Body of pancreas (tissue), 4 donors: ENCODE results near the gene RCN2. TPM values are rescaled to one million over a fixed set of nuclear protein-coding genes. Genes with fewer than 3 reads are reported as not detected.

ENCODE experiments used
- ATAC-seq: fragments of 150-250 bp; one replicate; pipeline ENCODE4 v1.9.1; 2016
- DNase-seq, 4 donors: peaks; one replicate each; pipeline ENCODE4 v3.0.0-alpha.2; 2019
- H3K27ac ChIP-seq, 4 donors: fragments of 200-600 bp; sonication (generic); 1 replicate in 3 of 4; 2 replicates in 1 of 4; pipeline versions ENCODE4 v1.5.1 to v1.6.1; 2016 to 2019; ENCODE audit warnings: mild to moderate bottlenecking in 1 of 4, mixed read lengths in 1 of 4, moderate library complexity in 1 of 4
- H3K27me3 ChIP-seq, 2 donors: fragments of 200-600 bp; sonication (generic); one replicate each; pipeline ENCODE4 v1.6.0; 2016; ENCODE audit warnings: mild to moderate bottlenecking in 1 of 2
- H3K36me3 ChIP-seq, 2 donors: fragments of 200-600 bp; sonication (generic); replicated peaks in 1 of 2; 2 replicates each; pipeline ENCODE4 v1.5.1; 2016; ENCODE audit warnings: low read depth in 2 of 2; ENCODE audit not compliant: insufficient read depth in 1 of 2
- H3K4me1 ChIP-seq: fragments of 200-600 bp; sonication (generic); one replicate; pipeline ENCODE4 v1.6.0; 2016
- H3K4me3 ChIP-seq, 2 donors: fragments of 200-600 bp; sonication (generic); 1 replicate in 1 of 2; 2 replicates in 1 of 2; pipeline ENCODE4 v1.5.1; 2016 to 2019
- H3K9me3 ChIP-seq, 3 donors: fragments of 200-600 bp; sonication (generic); 1 replicate in 2 of 3; 2 replicates in 1 of 3; pipeline ENCODE4 v1.5.1; 2016
- CTCF ChIP-seq, 7 experiments: fragments of 450-650 bp in 4 of 7; fragments of 200-600 bp in 3 of 7; sonication (generic) in 3 of 7; IDR thresholded peaks; one replicate each; pipeline ENCODE4 v1.5.1; 2016 to 2019; ENCODE audit warnings: antibody characterized with exemption in 7 of 7
- POLR2A ChIP-seq, 3 donors: fragments of 450-650 bp; IDR thresholded peaks; one replicate each; pipeline ENCODE4 v1.6.1; 2016; ENCODE audit warnings: antibody characterized with exemption in 3 of 3, mild to moderate bottlenecking in 2 of 3
- WGBS, 2 donors: methylation state at CpG; one replicate each; pipeline ENCODE4 v1.1.5; 2017; 5-methylcytosine and 5-hydroxymethylcytosine counted together
- intact Hi-C: fragments of 100-400 bp; cut with DNase I; formaldehyde crosslinking; loops from one replicate; pipeline ENCODE4 v1.15.1; 2023
- total RNA-seq, 2 donors: library from RNA; depleted of rRNA; stranded (reverse); fragments of >200 nt; gene quantifications; one replicate each; pipeline ENCODE4 v1.1.0, GENCODE V29; 2016

RCN2 gene
- total RNA-seq, 2 donors from 2014 or later = 22.8 to 25.1 TPM

DNA sequence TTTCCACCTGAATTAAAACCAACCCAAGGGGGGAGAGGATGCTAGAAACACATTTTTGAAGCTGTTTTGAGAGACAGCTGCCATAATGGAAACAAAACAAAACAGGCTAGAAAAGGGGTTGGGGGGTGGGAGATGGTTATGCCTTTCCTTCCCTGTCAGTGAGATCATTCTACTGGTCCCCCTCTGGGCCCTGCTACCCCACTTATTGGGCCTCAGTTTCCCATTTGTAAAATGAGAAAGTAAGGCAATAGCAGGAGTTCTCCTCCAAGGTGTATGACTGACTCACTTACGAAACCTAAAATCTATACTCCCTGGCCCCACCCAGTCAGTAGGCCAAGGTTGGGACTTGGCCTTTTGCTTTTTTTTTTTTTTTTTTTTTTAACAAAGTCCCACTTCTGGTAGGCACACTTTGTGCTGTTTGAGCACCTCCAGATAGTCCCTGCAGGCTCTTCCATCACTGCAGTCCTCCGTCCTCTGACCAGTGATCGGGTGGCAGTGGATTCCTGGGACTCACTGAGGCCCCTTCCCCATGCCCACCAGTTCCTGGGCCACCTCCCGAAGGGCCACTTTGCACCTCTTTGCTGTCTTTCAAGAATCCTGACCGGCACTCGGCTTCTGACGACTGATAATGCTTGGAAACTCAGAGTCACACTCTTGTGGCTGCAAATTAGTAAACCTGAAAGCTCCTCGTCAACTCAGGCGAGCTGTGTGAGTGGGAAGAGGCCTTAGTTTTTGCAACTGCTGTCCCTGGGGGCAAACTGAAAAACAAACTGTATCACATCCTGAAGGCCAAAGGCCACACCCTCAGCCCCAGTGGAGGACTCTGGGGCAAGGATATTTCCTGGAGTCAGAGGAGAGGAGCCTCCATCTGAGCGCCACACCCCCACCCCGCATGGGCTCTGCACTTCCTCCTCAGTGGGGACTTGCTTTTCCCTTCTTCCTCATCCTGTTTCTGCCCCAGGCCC is 56.6 kb downstream of the RCN2 start:
- Histone ChIP-seq H3K9me3 (no peaks in the 10 kb centered on the region), H3K27ac (peak overlapping the region in 1 of 4 donors; percentile 30), H3K4me1 (peaks cover 13% of the 10 kb centered on the region), H3K27me3 (no peaks in the 10 kb centered on the region), H3K4me3 (no peak overlapping the region), H3K36me3 (no peaks in the 10 kb centered on the region)
- 70 to 86% methylated on average over 9 to 11 of the region's 11 CpGs for WGBS, 2 donors
- DNase-seq (peak in 2 of 4 donors; percentile 9 to 58), ATAC-seq (no peak)
- TF ChIP-seq POLR2A (IDR thresholded peaks at IDR 0.05) (no peak), CTCF (IDR thresholded peaks at IDR 0.05) (no peak)
- intact Hi-C loops = no loop called here

DNA sequence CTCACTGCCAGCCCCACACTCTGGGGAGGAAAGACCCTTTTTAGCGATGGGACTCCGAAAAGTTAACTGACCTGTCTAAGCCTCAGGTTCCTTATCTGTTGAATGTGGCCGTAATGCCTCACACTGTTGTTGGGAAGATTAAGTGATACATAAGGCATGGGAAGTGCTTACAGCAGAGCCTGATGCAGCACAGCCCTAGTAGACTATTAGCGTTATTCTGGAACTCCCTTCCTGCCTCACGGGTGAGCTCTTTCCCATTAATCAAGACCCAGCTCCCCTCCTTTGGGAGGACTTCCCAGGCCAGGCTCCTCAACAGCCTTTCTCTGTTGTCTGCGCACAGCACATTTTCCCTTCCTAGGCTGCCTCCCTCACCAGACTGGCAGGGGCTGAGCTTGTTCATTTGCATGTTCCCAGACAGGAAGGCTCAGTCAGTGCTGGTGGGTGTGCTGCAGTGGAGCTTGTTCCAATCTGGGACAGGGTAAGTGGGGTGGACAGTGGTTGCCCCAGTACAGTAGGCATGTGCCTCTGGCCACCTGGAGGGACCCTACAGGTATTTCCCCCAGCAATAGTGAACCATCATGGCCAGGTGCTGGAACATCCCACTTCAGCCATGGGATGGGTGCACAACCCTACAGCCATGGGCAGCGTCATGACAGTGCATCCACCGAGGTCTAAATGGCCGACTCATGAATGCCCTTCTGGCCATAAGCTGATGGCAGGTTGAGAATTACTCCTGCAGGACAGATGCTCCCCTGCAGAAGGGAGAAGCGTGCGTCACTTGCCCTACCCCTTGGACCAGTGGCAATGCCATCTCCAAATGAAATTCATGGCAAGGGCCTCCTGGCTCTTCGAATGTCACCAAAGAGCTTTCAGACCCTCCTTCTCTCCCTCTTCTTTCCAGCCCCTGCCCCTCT is 57.6 kb downstream of the RCN2 start:
- Histone ChIP-seq H3K27ac (peak overlapping the region in 1 of 4 donors; percentile 30), H3K4me1 (peaks cover 22% of the 10 kb centered on the region), H3K4me3 (no peak overlapping the region), H3K9me3 (no peaks in the 10 kb centered on the region), H3K36me3 (no peaks in the 10 kb centered on the region), H3K27me3 (no peaks in the 10 kb centered on the region)
- DNase-seq = peak in 1 of 4 donors; percentile 8
- no peak for TF ChIP-seq CTCF (IDR thresholded peaks at IDR 0.05)
- no peak for TF ChIP-seq POLR2A (IDR thresholded peaks at IDR 0.05)
- 77 to 95% methylated on average over 10 to 12 of the region's 12 CpGs for WGBS, 2 donors
- no peak for ATAC-seq
- intact Hi-C loops = no loop called here

DNA sequence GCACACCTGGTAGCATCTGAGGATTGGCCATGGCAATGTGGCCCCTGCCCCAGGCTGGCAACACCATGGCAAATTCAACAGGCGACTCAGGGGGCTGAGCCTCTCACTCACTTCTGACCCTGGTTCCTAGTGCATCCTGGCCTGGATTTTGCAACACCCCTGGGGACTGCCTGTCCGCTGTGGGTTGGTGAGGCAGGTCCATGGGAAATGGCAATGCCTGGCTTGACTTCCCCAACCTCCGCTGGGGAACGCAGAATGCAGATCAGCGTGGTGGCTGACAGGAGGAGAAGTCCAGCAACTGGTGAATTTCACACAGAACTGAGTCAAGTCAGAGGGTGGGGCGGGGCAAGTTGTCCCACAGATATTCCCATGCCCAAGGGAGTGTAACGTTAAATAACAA is 59.5 kb downstream of the RCN2 start:
- TF ChIP-seq POLR2A (IDR thresholded peaks at IDR 0.05) (no peak), CTCF (IDR thresholded peaks at IDR 0.05) (no peak)
- DNase-seq (peak; percentile 38 to 68 (median 56)), ATAC-seq (no peak)
- Histone ChIP-seq H3K36me3 (no peaks in the 10 kb centered on the region), H3K27me3 (no peaks in the 10 kb centered on the region), H3K4me1 (peaks cover 23% of the 10 kb centered on the region), H3K4me3 (no peak overlapping the region), H3K9me3 (no peaks in the 10 kb centered on the region), H3K27ac (no peak overlapping the region)
- 37 to 40% methylated on average over 6 to 7 of the region's 7 CpGs for WGBS, 2 donors
- intact Hi-C loops = no loop called here

- no peaks in the 10 kb centered on the region for H3K36me3 ChIP-seq
- no peak for TF ChIP-seq CTCF (IDR thresholded peaks at IDR 0.05)
- no peak for TF ChIP-seq POLR2A (IDR thresholded peaks at IDR 0.05)
- 83 to 99% methylated on average over 8 to 9 of the region's 9 CpGs for WGBS, 2 donors
- no peak overlapping the region for H3K4me3 ChIP-seq
- H3K27ac ChIP-seq = no peak overlapping the region
- H3K27me3 ChIP-seq = no peaks in the 10 kb centered on the region
- peaks cover 23% of the 10 kb centered on the region for H3K4me1 ChIP-seq
- peak in 2 of 4 donors; percentile 9 to 38 for DNase-seq
- ATAC-seq = no peak
- intact Hi-C loops = no loop called here
- H3K9me3 ChIP-seq = no peaks in the 10 kb centered on the region
These were observed 60.4 kb downstream of the RCN2 start for GRCh38 chr15:76991741-76992645.
